Panc1 (cell line): ENCODE measurements around the gene LY86.

Experiments
- CTCF ChIP-seq: fragments of 450-650 bp; IDR thresholded peaks from 2 replicates; pipeline ENCODE4 v1.5.1; 2017; ENCODE audit warnings: mild to moderate bottlenecking
- SIN3A ChIP-seq: IDR thresholded peaks from 2 replicates; pipeline ENCODE4 v1.6.1; 2012; ENCODE audit warnings: low read depth, mild to moderate bottlenecking, low read length, moderate library complexity, borderline replicate concordance; ENCODE audit not compliant: insufficient read depth

- TF ChIP-seq CTCF, result no peak
- no peak for TF ChIP-seq SIN3A
These were observed 67.8 kb downstream of the LY86 start for GRCh38 chr6:6656287-6656686.
